ENCODE measurements around the gene MIF.
"Not testable (repeated sequence)": the region's sequence is repeated elsewhere in the genome, so short reads cannot be mapped to it uniquely, and the experiment has no call there.

Gene MIF

DNA sequence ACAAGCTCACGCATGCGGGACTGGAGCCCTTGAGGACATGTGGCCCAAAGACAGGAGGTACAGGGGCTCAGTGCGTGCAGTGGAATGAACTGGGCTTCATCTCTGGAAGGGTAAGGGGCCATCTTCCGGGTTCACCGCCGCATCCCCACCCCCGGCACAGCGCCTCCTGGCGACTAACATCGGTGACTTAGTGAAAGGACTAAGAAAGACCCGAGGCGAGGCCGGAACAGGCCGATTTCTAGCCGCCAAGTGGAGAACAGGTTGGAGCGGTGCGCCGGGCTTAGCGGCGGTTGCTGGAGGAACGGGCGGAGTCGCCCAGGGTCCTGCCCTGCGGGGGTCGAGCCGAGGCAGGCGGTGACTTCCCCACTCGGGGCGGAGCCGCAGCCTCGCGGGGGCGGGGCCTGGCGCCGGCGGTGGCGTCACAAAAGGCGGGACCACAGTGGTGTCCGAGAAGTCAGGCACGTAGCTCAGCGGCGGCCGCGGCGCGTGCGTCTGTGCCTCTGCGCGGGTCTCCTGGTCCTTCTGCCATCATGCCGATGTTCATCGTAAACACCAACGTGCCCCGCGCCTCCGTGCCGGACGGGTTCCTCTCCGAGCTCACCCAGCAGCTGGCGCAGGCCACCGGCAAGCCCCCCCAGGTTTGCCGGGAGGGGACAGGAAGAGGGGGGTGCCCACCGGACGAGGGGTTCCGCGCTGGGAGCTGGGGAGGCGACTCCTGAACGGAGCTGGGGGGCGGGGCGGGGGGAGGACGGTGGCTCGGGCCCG is at the start of gene MIF:
Gene MIF (plus strand): TSS at position 439 of the 765 bp plus-strand sequence. CDS start 92 bp downstream, at position 531.
- peak; percentile 81 for DNase-seq (ENCODE audit: low read depth)
- H3K4me3 ChIP-seq (ENCODE audit: low read depth, low read length): peak within 1 kb of the TSS; percentile 75

GRCh38 chr22:23844739-23845202 is 49.4 kb upstream of the MIF start:
- no peak for DNase-seq (ENCODE audit: low read depth)
- H3K4me3 ChIP-seq (ENCODE audit: low read depth, low read length): no peak overlapping the region

DNA sequence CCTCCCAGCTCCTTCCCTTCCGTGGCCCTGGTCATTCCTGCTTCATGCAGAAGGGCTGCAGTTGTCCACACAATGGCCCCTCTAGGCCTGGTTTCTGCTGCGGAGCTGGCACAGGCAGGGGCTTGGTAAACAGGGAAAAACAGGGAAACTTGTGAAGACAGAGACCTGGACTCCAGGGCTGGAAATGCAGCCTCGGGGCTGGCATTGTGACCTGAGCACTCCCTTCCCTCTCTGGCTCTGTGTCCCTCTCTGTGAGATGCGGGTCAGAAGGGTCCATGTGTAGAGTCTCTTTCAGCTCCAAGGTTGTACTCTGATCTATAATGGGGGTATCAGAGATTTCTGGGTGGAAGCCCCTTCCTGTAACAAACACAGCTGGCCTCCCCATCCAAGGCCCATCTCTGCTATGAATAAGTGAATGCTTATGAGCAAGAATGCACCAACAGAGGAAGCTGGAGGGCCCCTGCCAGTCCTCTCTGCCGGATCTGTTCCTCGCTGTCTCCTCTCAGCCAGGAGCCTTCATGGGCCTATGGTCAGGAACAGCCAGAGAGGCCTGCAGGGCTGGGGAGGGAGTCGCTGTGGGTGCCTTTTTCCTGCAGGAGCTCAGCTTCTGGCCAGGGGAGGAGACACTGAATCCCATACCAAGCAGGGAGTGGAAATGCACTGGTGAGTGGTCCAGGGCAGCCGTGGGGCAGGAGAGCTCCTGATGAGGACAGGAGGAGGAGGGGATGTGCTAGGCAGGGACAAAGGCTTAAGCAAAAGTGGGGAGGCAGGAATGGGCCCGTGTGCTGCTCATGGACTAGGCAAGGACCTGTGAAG is 48.7 kb upstream of the MIF start:
- H3K4me3 ChIP-seq (ENCODE audit: low read depth, low read length): no peak overlapping the region
- DNase-seq (ENCODE audit: low read depth): no peak

GRCh38 chr22:23846081-23846469 is 48.1 kb upstream of the MIF start:
- DNase-seq (ENCODE audit: low read depth): no peak
- no peak overlapping the region for H3K4me3 ChIP-seq (ENCODE audit: low read depth, low read length)

DNA sequence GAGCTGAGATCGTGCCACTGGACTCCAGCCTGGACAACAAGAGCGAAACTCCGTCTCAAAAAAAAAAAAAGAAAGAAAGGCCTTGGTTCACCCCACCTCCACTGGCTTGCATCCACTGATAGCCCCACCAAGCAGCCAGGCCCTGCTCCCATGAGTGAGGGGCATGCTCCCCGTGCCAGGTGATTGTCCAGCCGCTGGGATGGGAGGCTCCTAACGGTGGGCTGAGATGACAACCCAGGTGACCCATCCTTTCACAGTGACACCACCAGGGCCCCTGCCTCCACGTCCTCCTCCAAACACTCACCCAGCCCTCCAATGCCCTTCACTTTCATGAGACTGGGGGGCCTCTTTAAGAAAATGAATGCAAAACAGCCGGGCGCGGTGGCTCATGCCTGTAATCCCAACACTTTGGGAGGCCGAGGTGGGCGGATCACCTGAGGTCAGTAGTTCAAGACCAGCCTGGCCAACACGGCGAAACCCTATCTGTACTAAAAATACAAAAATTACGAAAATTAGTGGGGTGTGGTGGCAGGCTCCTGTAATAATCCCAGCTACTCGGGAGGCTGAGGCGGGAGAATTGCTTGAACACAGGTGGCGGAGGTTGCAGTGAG is 46.8 kb upstream of the MIF start:
- H3K4me3 ChIP-seq (ENCODE audit: low read depth, low read length): no peak overlapping the region

DNA sequence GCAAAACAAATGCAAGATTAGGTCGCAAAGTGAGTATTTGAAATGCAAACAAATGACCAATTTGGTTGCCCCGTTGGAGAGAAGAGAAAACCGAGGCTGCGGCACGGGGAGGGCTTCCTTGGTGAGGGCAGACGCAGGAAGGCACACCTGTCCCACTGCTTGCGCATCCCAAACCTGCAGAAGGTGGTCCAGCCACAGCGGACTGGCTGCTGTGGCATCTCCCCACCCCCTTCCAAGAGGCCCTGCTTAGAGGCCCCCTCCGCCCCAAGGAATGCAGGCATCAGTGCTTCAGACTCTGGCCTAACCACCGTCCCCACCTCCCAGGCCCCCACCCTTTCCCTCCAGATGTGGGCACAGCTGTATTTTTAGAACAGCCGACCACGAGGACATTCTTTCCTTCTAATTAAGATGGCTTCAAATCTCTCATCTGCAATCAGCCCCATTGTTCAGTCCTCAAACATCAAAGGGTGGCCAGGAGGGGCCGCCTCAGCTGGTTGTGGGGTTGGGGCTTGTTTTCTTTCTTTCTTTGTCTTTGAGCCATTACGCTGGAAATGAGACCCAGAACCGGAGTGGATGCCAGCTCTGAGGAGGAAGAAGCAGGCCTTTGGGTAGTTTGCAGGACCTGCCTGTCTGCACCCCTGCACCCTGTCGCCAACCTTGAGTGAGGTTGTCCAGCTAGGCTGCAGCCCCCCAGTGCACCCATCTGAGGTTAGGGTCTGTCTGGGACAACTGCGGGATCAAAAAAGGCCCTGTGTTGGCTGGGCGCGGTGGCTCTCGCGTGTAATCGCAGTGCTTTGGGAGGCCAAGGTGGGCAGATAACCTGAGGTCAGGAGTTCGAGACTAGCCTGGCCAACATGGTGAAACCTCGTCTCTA is 46.0 kb upstream of the MIF start:
- H3K4me3 ChIP-seq (ENCODE audit: low read depth, low read length): no peak overlapping the region
- no peak for DNase-seq (ENCODE audit: low read depth)

More for the DNA sequence above, 46.8 kb upstream of the MIF start:
- no peak for DNase-seq (ENCODE audit: low read depth)

GRCh38 chr22:23849009-23850006 is 44.9 kb upstream of the MIF start:
- no peak overlapping the region for H3K4me3 ChIP-seq (ENCODE audit: low read depth, low read length)
- DNase-seq (ENCODE audit: low read depth): no peak

GRCh38 chr22:23850136-23850611 is 44.0 kb upstream of the MIF start:
- no peak for DNase-seq (ENCODE audit: low read depth)
- no peak overlapping the region for H3K4me3 ChIP-seq (ENCODE audit: low read depth, low read length)

DNA sequence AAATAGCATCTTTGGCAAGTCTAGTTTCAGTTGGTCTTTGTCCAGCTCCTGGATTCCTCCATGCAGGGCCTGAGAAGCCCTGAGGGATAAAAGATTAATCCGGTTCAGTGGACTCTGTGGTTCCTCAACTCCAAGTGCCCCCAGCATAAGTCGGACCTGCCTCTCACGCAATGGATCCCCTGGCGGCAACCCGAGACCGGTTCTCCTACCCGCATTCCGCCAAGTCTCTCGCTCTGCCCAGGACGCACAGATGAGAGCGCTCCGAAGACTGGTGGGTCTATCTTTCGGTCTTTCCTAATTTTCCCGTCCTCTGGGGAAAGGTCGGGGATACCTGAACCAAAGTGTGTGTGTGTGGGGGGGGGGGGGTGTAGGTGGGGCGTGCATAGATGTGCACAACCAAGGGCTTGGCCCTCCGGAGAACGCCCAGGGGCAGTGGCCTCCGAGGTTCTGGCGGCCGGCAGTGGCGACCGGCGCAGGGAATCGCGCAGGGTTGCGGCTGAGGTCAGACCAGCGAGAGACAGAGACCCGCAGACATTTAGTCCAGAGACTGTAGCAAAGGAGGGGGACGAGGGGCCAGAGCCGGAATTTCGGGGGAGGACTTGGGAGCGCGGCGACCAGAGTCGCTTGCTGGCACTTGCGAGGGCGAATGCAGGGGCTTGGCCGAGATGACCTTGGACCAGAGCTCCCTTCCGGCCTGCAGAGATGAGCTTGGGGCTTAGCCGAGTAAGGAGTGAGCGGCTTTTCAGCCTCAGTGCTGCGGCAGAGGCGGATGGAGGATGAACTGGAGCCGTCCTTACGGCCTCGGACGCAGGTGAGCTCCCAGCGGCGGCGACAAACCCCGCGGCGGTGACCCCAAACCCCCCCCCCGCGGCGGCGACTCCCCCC is 37.2 kb upstream of the MIF start:
- DNase-seq (ENCODE audit: low read depth): no peak
- peak overlapping the region; percentile 75 for H3K4me3 ChIP-seq (ENCODE audit: low read depth, low read length)

DNA sequence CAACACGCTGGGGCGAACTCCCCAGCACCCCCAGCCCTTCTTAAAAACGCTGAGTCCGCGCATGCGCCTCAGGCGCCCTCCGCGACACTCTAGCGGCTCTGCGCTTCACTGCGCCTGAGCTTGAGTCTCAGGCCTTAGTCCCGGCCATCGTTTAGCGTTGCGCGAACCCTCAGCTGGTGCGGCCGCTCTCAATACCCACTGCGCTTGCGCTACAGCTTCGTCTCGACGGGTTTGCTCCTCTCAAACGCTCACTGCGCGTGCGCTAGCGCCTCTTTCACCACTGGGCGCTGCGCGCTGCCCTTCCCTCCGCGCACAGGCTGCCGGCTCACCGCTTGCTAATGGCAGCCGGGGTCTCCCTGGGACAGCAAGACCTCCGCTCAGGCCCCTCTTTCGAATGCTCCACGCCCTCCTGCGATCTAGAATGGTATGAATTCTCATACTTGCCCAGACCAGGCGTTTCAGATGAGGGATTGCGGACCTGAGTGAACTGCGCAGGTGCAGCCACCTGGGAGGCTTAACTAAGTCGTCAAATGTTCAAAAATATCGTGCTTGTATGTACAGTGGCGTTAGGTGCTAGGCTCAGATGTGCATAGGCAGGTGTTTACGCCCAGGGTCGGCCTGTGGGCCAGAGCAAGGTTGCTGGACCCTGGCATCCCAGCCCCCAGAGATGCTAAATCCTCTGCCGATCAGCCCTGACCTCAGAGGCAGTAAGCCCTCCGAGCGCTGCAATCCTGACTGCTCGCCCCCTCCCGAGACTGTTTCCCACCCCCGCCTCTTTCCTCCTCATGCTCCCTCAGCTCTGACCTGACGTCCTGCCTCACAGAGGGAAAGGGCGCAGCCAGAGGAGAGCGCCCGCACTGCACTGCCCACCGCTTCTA is 36.3 kb upstream of the MIF start, which contains the start of gene SLC2A11:
Gene SLC2A11 (plus strand): TSS at position 270 of the 878 bp plus-strand sequence. CDS start 125 bp downstream, at position 395.
- peak within 1 kb of the TSS; percentile 75 for H3K4me3 ChIP-seq (ENCODE audit: low read depth, low read length)
- DNase-seq (ENCODE audit: low read depth): peak; percentile 83

DNA sequence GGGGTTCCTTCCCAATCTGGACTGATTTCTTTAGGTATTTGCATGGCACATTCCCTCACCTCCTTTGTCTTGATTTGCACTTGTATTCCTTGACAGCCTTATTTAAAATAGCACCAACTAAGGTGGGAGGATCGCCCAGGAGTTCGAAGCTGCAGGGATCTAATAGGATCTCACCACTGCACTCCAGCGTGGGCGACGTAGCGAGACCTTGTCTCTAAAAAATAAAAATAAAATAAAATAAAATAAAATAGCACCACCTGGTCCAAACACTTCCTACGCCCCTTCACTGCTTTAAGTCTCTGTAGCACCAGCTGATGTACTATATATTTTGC is 35.7 kb upstream of the MIF start:
- peak overlapping the region; percentile 75 for H3K4me3 ChIP-seq (ENCODE audit: low read depth, low read length)
- no peak for DNase-seq (ENCODE audit: low read depth)

DNA sequence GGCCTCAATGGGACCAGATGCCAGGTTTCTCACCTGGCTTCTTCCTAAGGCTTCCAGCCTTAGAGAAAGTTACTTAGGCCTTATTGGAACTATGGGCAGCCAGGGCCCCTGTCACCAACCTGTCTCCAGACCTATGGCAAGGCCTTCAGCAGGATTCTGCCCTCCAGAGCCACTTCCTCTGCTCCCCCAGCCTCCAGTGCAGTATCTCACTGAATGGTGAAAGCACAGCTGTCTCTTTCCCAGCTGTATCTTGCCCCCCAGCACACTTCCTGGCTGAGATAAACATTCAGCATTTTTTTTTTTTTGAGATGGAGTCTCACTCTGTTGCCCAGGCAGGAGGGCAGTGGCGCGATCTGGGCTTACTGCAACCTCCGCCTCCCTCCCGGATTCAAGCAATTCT is 35.0 kb upstream of the MIF start:
- DNase-seq (ENCODE audit: low read depth): no peak
- H3K4me3 ChIP-seq (ENCODE audit: low read depth, low read length): no peak overlapping the region

DNA sequence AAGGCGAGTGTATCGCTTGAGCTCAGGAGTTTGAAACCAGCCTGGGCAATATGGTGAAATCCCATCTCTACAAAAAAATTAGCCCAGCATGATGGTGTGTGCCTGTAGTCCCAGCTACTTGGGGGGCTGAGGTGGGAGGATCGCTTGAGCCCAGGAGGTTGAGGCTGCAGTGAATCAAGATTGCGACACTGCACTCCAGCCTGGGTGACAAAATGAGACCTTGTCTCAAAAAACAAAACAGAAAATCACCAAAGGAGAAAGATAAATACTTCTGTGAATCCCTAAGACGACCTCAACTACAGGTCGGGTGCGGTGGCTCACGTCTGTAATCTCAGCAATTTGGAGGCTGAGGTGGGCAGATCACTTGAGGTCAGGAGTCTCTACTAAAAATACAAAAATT is 34.0 kb upstream of the MIF start:
- not testable (repeated sequence) for DNase-seq (ENCODE audit: low read depth); H3K4me3 ChIP-seq (ENCODE audit: low read depth, low read length)

DNA sequence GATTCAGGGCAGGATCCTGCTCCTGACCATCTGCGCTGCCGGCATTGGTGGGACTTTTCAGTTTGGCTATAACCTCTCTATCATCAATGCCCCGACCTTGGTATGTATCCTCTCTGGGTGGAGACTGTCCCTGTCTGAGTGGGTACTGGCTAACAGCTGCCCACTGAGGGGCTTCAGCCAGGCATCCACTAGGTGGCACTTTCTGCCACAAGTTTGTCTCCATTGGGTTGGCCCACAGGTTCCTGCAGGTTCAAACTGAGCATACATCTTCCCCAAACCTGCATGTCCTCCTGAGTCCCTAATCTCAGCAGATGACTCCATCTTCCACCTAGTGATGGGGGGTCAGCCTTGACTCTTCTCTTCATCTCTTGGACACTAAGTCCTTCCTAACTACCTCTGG is 32.1 kb upstream of the MIF start:
- no peak for DNase-seq (ENCODE audit: low read depth)

GRCh38 chr22:23864499-23865154 is 29.6 kb upstream of the MIF start:
- not testable (repeated sequence) for DNase-seq (ENCODE audit: low read depth); H3K4me3 ChIP-seq (ENCODE audit: low read depth, low read length)

More for the DNA sequence above, 32.1 kb upstream of the MIF start:
- H3K4me3 ChIP-seq (ENCODE audit: low read depth, low read length): no peak overlapping the region

- DNase-seq (ENCODE audit: low read depth): no peak
- no peak overlapping the region for H3K4me3 ChIP-seq (ENCODE audit: low read depth, low read length)
Observed at GRCh38 chr22:23868580-23868979, 25.6 kb upstream of the MIF start.
